Measurements from ENCODE around the gene ZNF385B. TPM values are rescaled to one million over a fixed set of nuclear protein-coding genes. Genes with fewer than 3 reads are reported as not detected.

ZNF385B gene
- total and polyA plus RNA-seq, 2 donors from 2014 or later = 5.9 to 10.9 TPM

DNA sequence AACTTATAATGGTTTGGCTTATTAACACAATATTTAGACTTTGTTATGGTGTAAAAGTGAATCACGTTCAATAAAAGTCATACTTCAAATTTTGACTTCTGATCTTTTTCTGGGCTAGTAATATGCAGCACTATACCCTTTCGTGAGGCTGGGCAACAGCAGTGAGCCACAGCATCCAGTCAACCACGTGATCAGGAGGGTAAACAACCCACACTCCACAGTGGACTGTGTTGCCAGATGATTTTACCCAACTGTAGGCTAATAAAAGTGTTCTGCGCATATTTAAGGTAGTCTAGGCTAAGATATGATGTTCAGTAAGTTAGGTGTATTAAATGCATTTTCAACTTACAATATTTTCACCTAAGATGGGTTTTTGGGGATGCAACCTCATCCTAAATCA is 148.6 kb downstream of the ZNF385B start:
- intact Hi-C loops (cut with DNase I) = no loop called here
- DNase-seq = no peak
- no peak for FAIRE-seq
- H3K36me3 ChIP-seq (ENCODE audit: control insufficient read depth in 2 of 3, insufficient read depth in 3 of 3, low read length in 3 of 3) = no peaks in the 10 kb centered on the region
- H3K4me1 ChIP-seq (ENCODE audit: control insufficient read depth in 2 of 3, insufficient read depth in 2 of 3, low read depth in 1 of 3, low read length in 3 of 3) = no peaks in the 10 kb centered on the region
- TF ChIP-seq CTCF (IDR thresholded peaks at IDR 0.05; ENCODE audit: borderline replicate concordance, extremely low read depth, insufficient read depth) = no peak
- no peaks in the 10 kb centered on the region for H3K9me3 ChIP-seq (ENCODE audit: control insufficient read depth in 2 of 3, insufficient read depth in 1 of 3, low read length in 3 of 3)
- no peaks in the 10 kb centered on the region for H3K27me3 ChIP-seq (ENCODE audit: control insufficient read depth, insufficient read depth, low read length)
- no peak overlapping the region for H3K9ac ChIP-seq (ENCODE audit: low read length in 3 of 3)
- H3K27ac ChIP-seq (ENCODE audit: low read depth in 2 of 2, low read length in 2 of 2) = no peak overlapping the region
- H3K4me3 ChIP-seq (ENCODE audit: low read length in 3 of 3) = no peak overlapping the region

- Histone ChIP-seq H3K4me3 (ENCODE audit: low read length in 3 of 3) (no peak overlapping the region), H3K27me3 (ENCODE audit: control insufficient read depth, insufficient read depth, low read length) (no peaks in the 10 kb centered on the region), H3K36me3 (ENCODE audit: control insufficient read depth in 2 of 3, insufficient read depth in 3 of 3, low read length in 3 of 3) (no peaks in the 10 kb centered on the region), H3K27ac (ENCODE audit: low read depth in 2 of 2, low read length in 2 of 2) (no peak overlapping the region), H3K9ac (ENCODE audit: low read length in 3 of 3) (no peak overlapping the region), H3K9me3 (ENCODE audit: control insufficient read depth in 2 of 3, insufficient read depth in 1 of 3, low read length in 3 of 3) (no peaks in the 10 kb centered on the region), H3K4me1 (ENCODE audit: control insufficient read depth in 2 of 3, insufficient read depth in 2 of 3, low read depth in 1 of 3, low read length in 3 of 3) (no peaks in the 10 kb centered on the region)
- DNase-seq = no peak
- FAIRE-seq = no peak
- intact Hi-C loops (cut with DNase I) = no loop called here
- TF ChIP-seq CTCF (IDR thresholded peaks at IDR 0.05; ENCODE audit: borderline replicate concordance, extremely low read depth, insufficient read depth) = no peak
Measured at GRCh38 chr2:179711375-179711774, 150.0 kb downstream of the ZNF385B start.

GRCh38 chr2:179703702-179704101 is 157.7 kb downstream of the ZNF385B start:
- Histone ChIP-seq H3K9me3 (ENCODE audit: control insufficient read depth in 2 of 3, insufficient read depth in 1 of 3, low read length in 3 of 3) (no peaks in the 10 kb centered on the region), H3K27ac (ENCODE audit: low read depth in 2 of 2, low read length in 2 of 2) (no peak overlapping the region), H3K27me3 (ENCODE audit: control insufficient read depth, insufficient read depth, low read length) (no peaks in the 10 kb centered on the region), H3K36me3 (ENCODE audit: control insufficient read depth in 2 of 3, insufficient read depth in 3 of 3, low read length in 3 of 3) (no peaks in the 10 kb centered on the region), H3K4me3 (ENCODE audit: low read length in 3 of 3) (no peak overlapping the region), H3K4me1 (ENCODE audit: control insufficient read depth in 2 of 3, insufficient read depth in 2 of 3, low read depth in 1 of 3, low read length in 3 of 3) (peaks cover 0 to 5% (median 0%) of the 10 kb centered on the region in 3 donors), H3K9ac (ENCODE audit: low read length in 3 of 3) (no peak overlapping the region)
- DNase-seq (no peak), FAIRE-seq (no peak)
- no peak for TF ChIP-seq CTCF (IDR thresholded peaks at IDR 0.05; ENCODE audit: borderline replicate concordance, extremely low read depth, insufficient read depth)
- intact Hi-C loops (cut with DNase I) = no loop called here

- Histone ChIP-seq H3K9ac (ENCODE audit: low read length in 3 of 3) (no peak overlapping the region), H3K4me1 (ENCODE audit: control insufficient read depth in 2 of 3, insufficient read depth in 2 of 3, low read depth in 1 of 3, low read length in 3 of 3) (peaks cover 0 to 5% (median 0%) of the 10 kb centered on the region in 3 donors), H3K36me3 (ENCODE audit: control insufficient read depth in 2 of 3, insufficient read depth in 3 of 3, low read length in 3 of 3) (no peaks in the 10 kb centered on the region), H3K27me3 (ENCODE audit: control insufficient read depth, insufficient read depth, low read length) (no peaks in the 10 kb centered on the region), H3K27ac (ENCODE audit: low read depth in 2 of 2, low read length in 2 of 2) (no peak overlapping the region), H3K4me3 (ENCODE audit: low read length in 3 of 3) (no peak overlapping the region), H3K9me3 (ENCODE audit: control insufficient read depth in 2 of 3, insufficient read depth in 1 of 3, low read length in 3 of 3) (no peaks in the 10 kb centered on the region)
- no peak for TF ChIP-seq CTCF (IDR thresholded peaks at IDR 0.05; ENCODE audit: borderline replicate concordance, extremely low read depth, insufficient read depth)
- FAIRE-seq = no peak
- intact Hi-C loops (cut with DNase I) = no loop called here
- DNase-seq = no peak
Measured at GRCh38 chr2:179702912-179703311, 158.5 kb downstream of the ZNF385B start.
